Astrocyte (in vitro differentiated cells and primary cell): ENCODE measurements around the gene UBE2A. TPM values are rescaled to one million over a fixed set of nuclear protein-coding genes. Genes with fewer than 3 reads are reported as not detected.

ENCODE experiments used
- DNase-seq: peaks from one replicate; pipeline ENCODE4 v3.0.0-alpha.2; 2010; ENCODE audit warnings: low read depth
- FAIRE-seq: peaks from 2 replicates; lab custom pipeline; 2011; peaks lifted over from hg19 to GRCh38; lab: Jason Lieb, UNC
- H2AFZ ChIP-seq: 2 replicates; pipeline ENCODE4 v1.6.0; 2012; ENCODE audit warnings: low read depth, low read length, inconsistent platforms
- H3K27ac ChIP-seq: 2 replicates; pipeline ENCODE4 v1.5.1; 2011; ENCODE audit warnings: low read depth, low read length, inconsistent platforms
- H3K27me3 ChIP-seq: 2 replicates; pipeline ENCODE4 v1.6.0; 2011; ENCODE audit warnings: low read length, inconsistent platforms; ENCODE audit not compliant: insufficient read depth
- H3K36me3 ChIP-seq: 2 replicates; pipeline ENCODE4 v1.5.1; 2011; ENCODE audit warnings: low read length, inconsistent platforms; ENCODE audit not compliant: insufficient read depth
- H3K4me1 ChIP-seq: 2 replicates; pipeline ENCODE4 v1.5.1; 2011; ENCODE audit warnings: low read length, inconsistent platforms; ENCODE audit not compliant: insufficient read depth
- H3K4me2 ChIP-seq: 2 replicates; pipeline ENCODE4 v1.6.0; 2012; ENCODE audit warnings: low read length, inconsistent platforms
- H3K4me3 ChIP-seq: 2 replicates; pipeline ENCODE4 v1.5.1; 2011; ENCODE audit warnings: low read depth, mild to moderate bottlenecking, low read length, inconsistent platforms; ENCODE audit not compliant: insufficient read depth
- H3K79me2 ChIP-seq: 2 replicates; pipeline ENCODE4 v1.6.0; 2012; ENCODE audit warnings: mild to moderate bottlenecking, low read length, inconsistent platforms; ENCODE audit not compliant: insufficient read depth
- H3K9ac ChIP-seq: 2 replicates; pipeline ENCODE4 v1.6.0; 2012; ENCODE audit warnings: mild to moderate bottlenecking, low read length, inconsistent platforms
- H3K9me3 ChIP-seq: 2 replicates; pipeline ENCODE4 v1.5.1; 2012; ENCODE audit warnings: low read depth, mild to moderate bottlenecking, low read length, inconsistent platforms; ENCODE audit not compliant: insufficient read depth
- H4K20me1 ChIP-seq: 2 replicates; pipeline ENCODE4 v1.6.0; 2012; ENCODE audit warnings: low read length, inconsistent platforms; ENCODE audit not compliant: insufficient read depth
- H3K27ac Mint-ChIP-seq: one replicate; pipeline ENCODE4 v1.8.0; 2021; ENCODE audit warnings: mild to moderate bottlenecking, mixed read lengths; ENCODE audit not compliant: unreplicated experiment
- H3K27me3 Mint-ChIP-seq: one replicate; pipeline ENCODE4 v1.8.0; 2021; ENCODE audit warnings: low read depth, mixed read lengths; ENCODE audit not compliant: unreplicated experiment
- H3K36me3 Mint-ChIP-seq: one replicate; pipeline ENCODE4 v1.8.0; 2021; ENCODE audit warnings: low read depth, mixed read lengths; ENCODE audit not compliant: unreplicated experiment
- H3K4me1 Mint-ChIP-seq: one replicate; pipeline ENCODE4 v1.8.0; 2021; ENCODE audit warnings: low read depth, mixed read lengths; ENCODE audit not compliant: unreplicated experiment
- H3K4me3 Mint-ChIP-seq: one replicate; pipeline ENCODE4 v1.8.0; 2021; ENCODE audit warnings: mild to moderate bottlenecking, moderate library complexity, mixed read lengths; ENCODE audit not compliant: unreplicated experiment
- H3K9me3 Mint-ChIP-seq: one replicate; pipeline ENCODE4 v1.8.0; 2021; ENCODE audit warnings: mild to moderate bottlenecking, mixed read lengths; ENCODE audit not compliant: unreplicated experiment
- EZH2 ChIP-seq: IDR thresholded peaks from 2 replicates; pipeline ENCODE4 v1.6.1; 2012; ENCODE audit warnings: mild to moderate bottlenecking, low read length, inconsistent platforms; ENCODE audit not compliant: insufficient read depth
- total RNA-seq: library from RNA; stranded (reverse); gene quantifications from 2 replicates; pipeline ENCODE4 v1.2.1, GENCODE V29; 2021
- TF ChIP-seq, protein P1 (sequence below): IDR thresholded peaks from 2 replicates; pipeline ENCODE4 v1.5.1; 2011; ENCODE audit warnings: low read depth, mild to moderate bottlenecking, inconsistent platforms, low read length, moderate library complexity; ENCODE audit not compliant: insufficient read depth

Gene UBE2A
- total RNA-seq, 1 donor from 2014 or later: 78.9 TPM

DNA sequence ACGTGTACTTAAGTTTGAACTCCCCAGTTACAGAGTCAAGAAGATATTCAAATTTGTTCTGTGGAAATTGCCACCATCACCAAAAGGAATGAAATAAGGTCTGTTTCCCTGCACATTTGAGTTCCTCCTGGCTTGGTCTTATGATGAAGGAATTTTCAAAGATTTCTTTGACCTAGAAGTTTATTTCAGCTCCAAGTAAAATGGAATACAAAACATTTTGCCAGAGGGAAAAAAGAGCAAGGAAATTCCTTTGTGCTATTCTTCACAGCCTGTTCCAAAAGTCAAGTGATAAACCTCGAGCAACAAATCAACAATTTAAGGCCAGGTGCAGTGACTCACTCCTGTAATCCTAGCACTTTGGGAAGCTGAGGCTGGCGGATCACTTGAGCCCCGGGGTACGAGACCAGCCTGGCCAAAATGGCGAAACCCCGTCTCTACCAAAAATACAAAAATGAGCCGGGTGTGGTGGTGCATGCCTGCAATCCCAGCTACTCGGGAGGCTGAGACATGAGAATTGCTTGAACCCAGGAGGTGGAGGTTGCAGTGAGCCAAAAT is 28.4 kb downstream of the UBE2A start:
- no peaks in the 10 kb centered on the region for H3K9me3 Mint-ChIP-seq
- peaks cover 4% of the 10 kb centered on the region for H3K4me1 Mint-ChIP-seq
- FAIRE-seq: no peak

GRCh38 chrX:119604766-119605463 is 30.6 kb downstream of the UBE2A start:
- H3K9me3 ChIP-seq: no peaks in the 10 kb centered on the region
- DNase-seq: no peak
- no peaks in the 10 kb centered on the region for H3K36me3 Mint-ChIP-seq
- no peaks in the 10 kb centered on the region for H3K27me3 Mint-ChIP-seq
- H3K27ac Mint-ChIP-seq: peak overlapping the region; percentile 53
- no peak overlapping the region for H3K27ac ChIP-seq
- H3K4me3 Mint-ChIP-seq: peak overlapping the region; percentile 93
- peaks cover 4% of the 10 kb centered on the region for H3K4me1 Mint-ChIP-seq
- H3K9ac ChIP-seq: peak overlapping the region; percentile 97
- no peaks in the 10 kb centered on the region for H3K27me3 ChIP-seq
- H3K4me2 ChIP-seq: peak overlapping the region; percentile 96
- no peak for FAIRE-seq
- H3K4me3 ChIP-seq: peak overlapping the region; percentile 70
- peaks cover 27% of the 10 kb centered on the region for H4K20me1 ChIP-seq
- no peak overlapping the region for H2AFZ ChIP-seq
- H3K9me3 Mint-ChIP-seq: no peaks in the 10 kb centered on the region
- H3K4me1 ChIP-seq: peaks cover 4% of the 10 kb centered on the region
- TF ChIP-seq, protein P1, sequence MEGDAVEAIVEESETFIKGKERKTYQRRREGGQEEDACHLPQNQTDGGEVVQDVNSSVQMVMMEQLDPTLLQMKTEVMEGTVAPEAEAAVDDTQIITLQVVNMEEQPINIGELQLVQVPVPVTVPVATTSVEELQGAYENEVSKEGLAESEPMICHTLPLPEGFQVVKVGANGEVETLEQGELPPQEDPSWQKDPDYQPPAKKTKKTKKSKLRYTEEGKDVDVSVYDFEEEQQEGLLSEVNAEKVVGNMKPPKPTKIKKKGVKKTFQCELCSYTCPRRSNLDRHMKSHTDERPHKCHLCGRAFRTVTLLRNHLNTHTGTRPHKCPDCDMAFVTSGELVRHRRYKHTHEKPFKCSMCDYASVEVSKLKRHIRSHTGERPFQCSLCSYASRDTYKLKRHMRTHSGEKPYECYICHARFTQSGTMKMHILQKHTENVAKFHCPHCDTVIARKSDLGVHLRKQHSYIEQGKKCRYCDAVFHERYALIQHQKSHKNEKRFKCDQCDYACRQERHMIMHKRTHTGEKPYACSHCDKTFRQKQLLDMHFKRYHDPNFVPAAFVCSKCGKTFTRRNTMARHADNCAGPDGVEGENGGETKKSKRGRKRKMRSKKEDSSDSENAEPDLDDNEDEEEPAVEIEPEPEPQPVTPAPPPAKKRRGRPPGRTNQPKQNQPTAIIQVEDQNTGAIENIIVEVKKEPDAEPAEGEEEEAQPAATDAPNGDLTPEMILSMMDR: no peak
- no peak for TF ChIP-seq EZH2
- H3K36me3 ChIP-seq: no peaks in the 10 kb centered on the region
- H3K79me2 ChIP-seq: peaks cover 54% of the 10 kb centered on the region

More for the DNA sequence above, 28.4 kb downstream of the UBE2A start:
- no peak for DNase-seq
- Histone ChIP-seq H3K27ac (no peak overlapping the region), H3K27me3 (no peaks in the 10 kb centered on the region), H3K9me3 (no peaks in the 10 kb centered on the region), H4K20me1 (peaks cover 27% of the 10 kb centered on the region), H3K4me2 (no peak overlapping the region), H3K4me1 (peaks cover 4% of the 10 kb centered on the region), H3K4me3 (no peak overlapping the region), H3K36me3 (no peaks in the 10 kb centered on the region), H3K9ac (no peak overlapping the region), H3K79me2 (peaks cover 69% of the 10 kb centered on the region), H2AFZ (no peak overlapping the region)
- H3K4me3 Mint-ChIP-seq: no peak overlapping the region
- TF ChIP-seq EZH2: no peak
- TF ChIP-seq, protein P1: no peak
- H3K36me3 Mint-ChIP-seq: no peaks in the 10 kb centered on the region
- H3K27me3 Mint-ChIP-seq: no peaks in the 10 kb centered on the region
- H3K27ac Mint-ChIP-seq: no peak overlapping the region
